Prostate gland (tissue), 2 donors: ENCODE results near the gene C1QL1.

Source experiments
- POLR2AphosphoS5 ChIP-seq: sonication (generic); formaldehyde crosslinking; IDR thresholded peaks from one replicate; pipeline ENCODE4 v1.6.1; 2017; ENCODE audit warnings: antibody characterized with exemption
- TF ChIP-seq, protein P1 (sequence below), 4 experiments: fragments of 200-600 bp in 2 of 4; fragments of 450-650 bp in 2 of 4; sonication (generic) in 2 of 4; IDR thresholded peaks; 1 replicate in 3 of 4; 2 replicates in 1 of 4; pipeline ENCODE4 v1.5.1; 2016 to 2019; ENCODE audit warnings: antibody characterized with exemption in 4 of 4, mild to moderate bottlenecking in 2 of 4, moderate library complexity in 2 of 4

DNA sequence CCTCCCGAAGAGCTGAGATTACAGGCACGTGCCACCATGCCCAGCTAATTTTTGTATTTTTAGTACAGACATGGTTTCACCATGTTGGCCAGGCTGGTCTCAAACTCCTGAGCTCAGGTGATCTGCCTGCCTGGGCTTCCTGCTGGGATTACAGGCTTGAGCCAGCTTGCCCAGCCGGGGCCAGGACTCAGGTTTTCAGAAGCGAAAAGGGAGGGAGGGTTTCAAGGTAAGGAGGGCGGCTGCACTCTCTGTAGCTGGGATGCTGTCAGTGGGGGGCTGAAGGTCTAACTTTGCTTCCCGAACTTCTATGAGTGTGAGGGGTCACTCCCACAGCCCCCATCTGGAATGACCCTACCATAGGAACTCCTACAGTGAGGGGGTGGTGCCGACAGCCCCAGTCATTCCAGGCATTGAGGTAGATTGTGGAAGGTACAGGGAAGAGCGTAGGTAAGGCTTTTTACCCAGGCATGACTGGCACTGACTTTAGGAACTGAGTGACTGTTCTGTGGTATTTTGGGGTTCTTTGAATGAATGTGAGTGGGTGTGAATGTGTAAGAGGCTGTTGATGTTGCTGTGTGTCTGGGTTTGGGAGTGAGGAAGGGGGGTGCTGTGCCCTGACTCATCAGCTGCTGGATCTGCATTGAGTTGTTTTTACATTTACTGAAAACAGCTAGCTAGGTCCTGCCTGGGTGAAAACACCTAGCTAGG is 3.8 kb upstream of the C1QL1 start:
- TF ChIP-seq, protein P1, sequence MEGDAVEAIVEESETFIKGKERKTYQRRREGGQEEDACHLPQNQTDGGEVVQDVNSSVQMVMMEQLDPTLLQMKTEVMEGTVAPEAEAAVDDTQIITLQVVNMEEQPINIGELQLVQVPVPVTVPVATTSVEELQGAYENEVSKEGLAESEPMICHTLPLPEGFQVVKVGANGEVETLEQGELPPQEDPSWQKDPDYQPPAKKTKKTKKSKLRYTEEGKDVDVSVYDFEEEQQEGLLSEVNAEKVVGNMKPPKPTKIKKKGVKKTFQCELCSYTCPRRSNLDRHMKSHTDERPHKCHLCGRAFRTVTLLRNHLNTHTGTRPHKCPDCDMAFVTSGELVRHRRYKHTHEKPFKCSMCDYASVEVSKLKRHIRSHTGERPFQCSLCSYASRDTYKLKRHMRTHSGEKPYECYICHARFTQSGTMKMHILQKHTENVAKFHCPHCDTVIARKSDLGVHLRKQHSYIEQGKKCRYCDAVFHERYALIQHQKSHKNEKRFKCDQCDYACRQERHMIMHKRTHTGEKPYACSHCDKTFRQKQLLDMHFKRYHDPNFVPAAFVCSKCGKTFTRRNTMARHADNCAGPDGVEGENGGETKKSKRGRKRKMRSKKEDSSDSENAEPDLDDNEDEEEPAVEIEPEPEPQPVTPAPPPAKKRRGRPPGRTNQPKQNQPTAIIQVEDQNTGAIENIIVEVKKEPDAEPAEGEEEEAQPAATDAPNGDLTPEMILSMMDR (IDR thresholded peaks at IDR 0.05): no peak
- no peak for TF ChIP-seq POLR2AphosphoS5
